ENCODE data around the gene PPP2R5E.

DNA sequence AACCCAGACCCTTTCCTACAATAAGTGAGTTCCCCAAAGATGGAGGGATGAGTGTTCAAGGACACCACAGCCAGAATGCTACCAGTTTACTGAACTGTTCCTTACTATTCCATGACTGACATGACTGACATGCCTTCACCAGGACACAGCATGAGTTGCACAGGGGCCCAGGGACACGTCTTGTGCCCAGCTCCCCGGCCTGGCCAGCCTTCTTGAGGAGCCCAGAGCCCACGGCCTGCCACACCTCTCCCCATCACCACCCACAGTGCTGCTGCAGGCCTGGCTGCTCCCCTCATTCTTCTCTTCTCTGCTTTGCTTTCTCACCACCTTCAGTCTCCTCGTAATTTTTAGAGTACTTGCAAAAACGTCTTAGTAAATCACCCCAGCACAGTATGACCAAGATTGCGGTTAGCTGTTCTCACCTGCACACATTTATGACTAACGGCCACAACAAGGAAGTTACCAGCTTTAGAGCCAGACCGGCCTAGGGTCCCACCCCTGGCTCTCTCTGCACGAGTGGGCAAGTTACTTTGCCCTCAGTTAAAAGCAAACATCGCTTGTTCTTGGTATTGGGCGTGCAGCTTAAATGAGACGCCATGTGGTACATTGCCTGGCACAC, 18.5 kb downstream of the PPP2R5E start:
- TF ChIP-seq, protein P1, sequence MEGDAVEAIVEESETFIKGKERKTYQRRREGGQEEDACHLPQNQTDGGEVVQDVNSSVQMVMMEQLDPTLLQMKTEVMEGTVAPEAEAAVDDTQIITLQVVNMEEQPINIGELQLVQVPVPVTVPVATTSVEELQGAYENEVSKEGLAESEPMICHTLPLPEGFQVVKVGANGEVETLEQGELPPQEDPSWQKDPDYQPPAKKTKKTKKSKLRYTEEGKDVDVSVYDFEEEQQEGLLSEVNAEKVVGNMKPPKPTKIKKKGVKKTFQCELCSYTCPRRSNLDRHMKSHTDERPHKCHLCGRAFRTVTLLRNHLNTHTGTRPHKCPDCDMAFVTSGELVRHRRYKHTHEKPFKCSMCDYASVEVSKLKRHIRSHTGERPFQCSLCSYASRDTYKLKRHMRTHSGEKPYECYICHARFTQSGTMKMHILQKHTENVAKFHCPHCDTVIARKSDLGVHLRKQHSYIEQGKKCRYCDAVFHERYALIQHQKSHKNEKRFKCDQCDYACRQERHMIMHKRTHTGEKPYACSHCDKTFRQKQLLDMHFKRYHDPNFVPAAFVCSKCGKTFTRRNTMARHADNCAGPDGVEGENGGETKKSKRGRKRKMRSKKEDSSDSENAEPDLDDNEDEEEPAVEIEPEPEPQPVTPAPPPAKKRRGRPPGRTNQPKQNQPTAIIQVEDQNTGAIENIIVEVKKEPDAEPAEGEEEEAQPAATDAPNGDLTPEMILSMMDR (IDR thresholded peaks at IDR 0.05) = no peak
- TF ChIP-seq EP300 (IDR thresholded peaks at IDR 0.05; ENCODE audit: low read depth) (peak; percentile 73), POLR2A (IDR thresholded peaks at IDR 0.05) (peak; percentile 26)

Measured in transverse colon (tissue), 3 donors.